HG02938 (cell line): ENCODE measurements around the gene CCDC197.

Source experiments
- ATAC-seq: cut with Tn5 transposase; IDR thresholded peaks from one replicate; pipeline ENCODE4 v1.9.1; 2021; ENCODE audit warnings: mild to moderate bottlenecking, moderate library complexity; ENCODE audit not compliant: unreplicated experiment

The CCDC197 gene

DNA sequence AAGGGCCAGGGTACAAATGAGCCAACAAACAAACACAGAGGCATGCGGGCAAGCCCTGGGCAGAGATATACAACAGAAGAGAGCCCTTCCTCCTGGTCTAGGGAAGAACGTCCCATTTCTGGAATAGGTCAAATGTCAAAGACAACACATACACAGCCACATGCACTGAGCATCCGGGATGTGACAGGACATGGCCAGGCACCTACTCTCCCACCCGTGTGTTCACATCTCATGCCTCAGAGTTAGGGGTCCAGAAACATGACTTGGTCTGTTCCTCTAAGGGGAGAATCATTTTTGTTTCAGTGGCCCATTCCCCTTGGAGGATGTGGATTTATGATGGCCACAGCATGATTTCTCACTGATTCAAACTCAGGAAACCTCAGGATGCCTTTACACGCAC, 19.9 kb upstream of the CCDC197 start:
- no peak for ATAC-seq

DNA sequence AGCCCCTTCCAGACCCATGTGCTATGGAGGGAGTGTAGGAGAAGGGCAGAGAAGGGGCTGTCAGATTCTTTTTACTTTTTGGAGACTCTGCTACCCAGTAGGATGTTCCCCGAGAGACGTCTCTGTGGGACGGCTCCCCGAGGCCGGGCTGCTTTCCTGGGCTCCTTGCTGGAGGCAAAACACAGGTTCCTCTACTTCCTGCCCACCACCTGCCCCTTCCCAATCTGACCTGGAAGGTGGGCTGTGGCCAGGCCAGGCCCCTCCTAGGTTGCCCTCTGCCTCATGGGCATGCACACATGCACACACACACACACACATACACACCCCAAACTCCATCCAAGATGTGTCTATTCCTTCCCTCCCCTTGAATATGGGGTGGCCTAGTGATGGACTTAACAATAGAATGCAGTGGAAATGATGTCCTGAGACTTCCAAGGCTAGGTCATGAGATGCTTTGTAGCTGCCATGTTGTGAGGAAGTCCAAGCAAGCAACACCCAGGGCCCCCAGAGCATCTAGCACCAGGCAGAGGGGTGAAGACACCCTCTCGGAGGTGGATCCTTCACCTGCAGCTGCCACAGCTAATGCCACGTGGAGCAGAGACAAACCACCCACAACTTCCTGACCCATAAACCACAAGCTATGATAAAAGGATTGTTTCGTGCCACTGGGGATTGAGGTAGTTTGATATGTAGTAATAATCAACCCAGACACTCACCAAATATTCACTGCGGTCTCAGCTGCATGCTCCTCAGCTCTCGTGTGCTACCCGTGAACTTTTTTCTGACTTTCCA, 19.1 kb upstream of the CCDC197 start:
- ATAC-seq, result peak; percentile 53

DNA sequence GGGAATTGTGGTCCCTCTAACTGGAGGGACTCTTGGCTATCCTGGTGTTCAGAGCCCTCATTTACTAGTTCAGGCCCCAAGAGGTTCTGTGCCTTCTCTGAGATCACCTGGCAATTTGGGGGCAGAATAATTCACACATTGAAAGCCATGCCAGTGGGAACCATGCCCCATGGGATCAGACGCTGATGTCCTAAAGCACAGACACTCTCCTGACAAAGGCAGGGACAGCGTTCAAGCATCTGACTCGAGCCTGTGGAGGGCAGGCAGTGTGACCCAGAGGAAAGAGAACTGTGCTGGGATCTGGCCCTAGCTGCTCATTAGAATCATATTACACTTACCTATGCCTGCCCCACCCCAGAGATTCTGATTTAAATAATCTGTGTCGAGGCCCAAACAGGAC, 18.4 kb upstream of the CCDC197 start:
- peak; percentile 1 for ATAC-seq

DNA sequence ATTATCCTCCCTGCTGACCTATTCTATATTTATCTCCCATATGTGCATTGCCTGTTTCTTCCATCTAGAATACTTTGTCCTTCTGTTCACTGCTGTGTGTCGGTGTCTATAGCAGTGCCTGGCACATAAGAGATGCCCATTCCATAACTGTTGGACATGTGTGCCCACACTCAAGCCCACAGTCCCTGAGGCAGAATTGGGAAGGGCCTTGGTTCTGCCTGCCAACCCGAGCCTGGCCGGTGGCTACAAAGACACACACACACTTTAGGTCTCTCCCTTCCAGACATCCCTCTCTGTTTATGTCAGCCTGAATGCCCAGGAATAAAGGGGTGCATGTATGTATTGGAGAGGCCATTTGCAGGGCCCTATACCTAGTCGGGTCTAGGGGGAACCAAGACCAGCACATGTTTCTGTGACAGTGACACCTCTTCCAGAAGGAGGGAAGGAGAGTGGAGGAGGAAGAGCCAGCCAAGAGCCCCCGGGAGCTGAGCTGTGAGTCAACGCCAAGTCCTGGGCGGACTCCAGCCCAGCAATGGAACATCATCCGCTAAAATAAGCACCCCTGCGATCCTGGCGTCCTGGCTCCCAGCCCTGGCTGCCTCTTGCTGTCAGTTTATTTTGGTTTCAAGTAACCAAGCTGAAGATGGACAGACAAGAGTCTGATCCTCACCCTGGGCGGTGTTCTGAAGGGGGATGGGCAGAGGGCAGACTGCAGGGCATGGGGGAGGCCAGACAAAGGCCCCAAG, 16.5 kb upstream of the CCDC197 start:
- no peak for ATAC-seq

DNA sequence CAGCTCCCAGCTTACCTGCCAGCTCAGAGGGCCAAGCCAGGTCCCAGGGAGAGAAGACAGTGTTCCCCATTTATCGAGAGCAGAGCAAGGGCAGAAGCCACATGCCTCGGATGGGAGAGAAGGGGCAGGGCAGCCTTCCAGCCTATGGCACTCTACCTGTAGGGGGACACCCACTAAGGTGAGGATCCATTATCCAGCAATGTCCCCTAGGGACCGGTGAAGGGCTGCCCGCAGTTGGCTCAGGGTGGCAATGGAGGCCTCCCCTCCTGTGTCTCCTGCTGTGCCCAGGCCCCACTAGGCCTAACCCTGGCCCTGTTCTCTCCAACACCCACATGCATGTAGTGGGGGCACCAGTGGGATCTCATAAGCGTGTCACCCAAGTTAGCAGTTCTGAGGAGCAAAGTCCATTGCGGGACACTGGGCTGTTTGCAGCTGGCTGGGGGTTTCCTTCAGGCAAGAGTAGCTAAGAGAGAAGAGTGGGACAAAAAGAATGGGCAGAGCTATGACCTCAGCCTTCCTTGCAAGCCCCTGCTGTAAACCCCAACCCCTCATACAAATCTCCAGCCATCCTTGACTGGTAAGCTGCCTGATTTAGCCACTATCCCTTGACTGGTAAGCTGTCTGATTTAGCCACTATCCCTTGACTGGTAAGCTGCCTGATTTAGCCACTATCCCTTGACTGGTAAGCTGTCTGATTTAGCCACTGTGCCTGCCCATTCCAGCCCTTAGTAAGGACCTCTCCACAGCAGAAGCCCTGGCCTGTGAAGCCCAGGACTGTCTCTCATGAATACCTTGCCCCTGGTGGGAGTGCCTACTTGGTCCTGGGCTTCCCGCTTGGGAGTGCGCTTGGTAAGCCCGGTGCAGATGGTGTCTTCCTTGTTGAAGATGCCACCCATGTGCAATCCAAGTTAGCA, 15.5 kb upstream of the CCDC197 start:
- no peak for ATAC-seq

DNA sequence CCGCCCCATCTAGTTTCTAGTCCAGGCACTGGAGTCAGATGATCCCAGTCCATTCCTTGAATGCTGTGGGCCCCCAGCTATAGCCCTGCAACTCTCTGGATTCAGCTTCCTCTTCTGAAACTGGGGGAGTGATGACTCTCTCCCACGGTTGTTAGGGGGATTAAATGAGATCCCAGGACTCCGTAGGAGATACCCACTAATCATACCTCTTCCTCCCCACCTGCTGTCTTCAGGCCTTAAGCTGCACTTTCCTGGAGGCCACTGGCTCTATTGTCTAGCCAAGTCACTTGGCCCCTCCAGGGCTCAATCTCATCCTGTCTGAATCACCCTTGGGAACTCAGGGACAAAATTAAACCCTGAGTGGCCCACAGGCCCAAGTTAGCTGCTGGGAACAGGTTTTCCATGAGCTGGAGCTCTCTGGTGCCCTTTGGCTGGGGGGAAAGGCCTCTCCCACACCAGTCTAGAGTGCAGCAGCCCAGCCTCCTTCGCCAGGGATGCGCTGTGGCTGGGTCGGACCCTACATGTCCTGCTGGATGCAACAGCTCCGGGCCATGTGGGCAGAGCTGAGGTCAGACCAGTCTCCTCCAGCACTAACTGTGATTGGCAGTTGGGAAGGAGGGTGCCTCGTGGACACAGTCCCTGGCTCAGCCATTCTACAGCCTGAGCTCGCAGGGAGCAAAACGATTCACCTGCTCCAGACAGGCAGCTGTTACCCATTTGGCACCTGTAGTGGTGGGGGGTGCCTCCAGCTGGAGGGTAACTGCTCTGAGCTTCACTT, 14.7 kb upstream of the CCDC197 start:
- no peak for ATAC-seq

DNA sequence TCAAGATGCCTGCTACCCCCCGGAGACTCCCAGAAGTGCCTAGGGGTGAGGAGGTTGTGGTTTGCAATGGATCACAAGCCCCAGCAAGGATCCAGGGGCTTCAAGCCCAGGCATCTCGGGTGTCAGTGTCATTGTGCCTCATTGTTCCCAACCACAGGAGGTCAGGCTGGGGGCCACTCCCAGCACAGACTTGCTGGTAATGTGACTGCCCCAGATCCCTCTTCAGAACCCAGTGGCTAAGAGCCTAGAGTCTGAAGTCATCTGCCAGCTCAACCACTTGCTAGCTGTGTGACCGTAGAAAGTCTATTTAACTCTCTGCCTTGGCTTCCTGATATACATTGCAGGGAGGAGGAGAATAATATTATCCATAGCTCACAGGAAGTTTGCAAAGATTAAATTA, 13.0 kb upstream of the CCDC197 start:
- ATAC-seq, result no peak

DNA sequence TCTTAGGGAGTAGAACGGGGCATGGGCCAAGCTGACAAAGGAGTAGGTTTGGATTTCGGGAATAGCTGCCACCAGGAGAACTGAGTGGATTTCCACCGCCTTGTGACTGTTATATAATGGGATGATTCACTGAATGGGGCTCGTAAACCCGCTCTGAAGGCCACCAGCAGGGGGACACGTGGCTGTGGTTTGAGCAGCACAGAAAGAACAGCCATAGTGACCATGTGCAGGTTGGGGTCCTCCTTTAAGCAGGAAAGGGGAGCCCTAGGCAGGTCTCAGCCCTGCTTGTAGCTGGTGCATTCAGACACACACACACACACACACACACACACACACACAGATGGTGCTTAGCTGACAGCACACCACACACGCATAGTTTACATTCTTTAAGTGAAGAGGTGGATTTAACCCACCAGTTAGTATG, 12.1 kb upstream of the CCDC197 start:
- ATAC-seq, result no peak

DNA sequence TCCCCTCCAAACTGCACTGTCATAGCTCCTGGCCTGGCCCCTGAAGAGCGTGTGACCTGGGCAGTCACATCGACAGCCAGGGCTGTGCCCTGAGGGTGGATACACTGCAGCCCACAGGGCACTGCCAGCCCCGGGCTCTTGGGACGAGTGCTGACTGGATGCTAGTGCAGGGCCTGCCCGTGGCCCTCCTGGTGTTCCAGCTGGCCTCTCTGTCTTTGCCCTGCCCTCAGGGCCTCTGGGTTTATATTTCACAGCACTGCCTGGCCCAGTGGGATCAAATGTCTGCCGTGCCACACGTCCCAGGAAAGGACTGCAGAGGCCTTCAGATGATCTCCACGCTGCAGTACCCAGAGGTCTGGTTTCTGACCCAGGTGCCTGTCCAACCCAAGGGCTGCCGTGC, 10.1 kb upstream of the CCDC197 start:
- no peak for ATAC-seq

DNA sequence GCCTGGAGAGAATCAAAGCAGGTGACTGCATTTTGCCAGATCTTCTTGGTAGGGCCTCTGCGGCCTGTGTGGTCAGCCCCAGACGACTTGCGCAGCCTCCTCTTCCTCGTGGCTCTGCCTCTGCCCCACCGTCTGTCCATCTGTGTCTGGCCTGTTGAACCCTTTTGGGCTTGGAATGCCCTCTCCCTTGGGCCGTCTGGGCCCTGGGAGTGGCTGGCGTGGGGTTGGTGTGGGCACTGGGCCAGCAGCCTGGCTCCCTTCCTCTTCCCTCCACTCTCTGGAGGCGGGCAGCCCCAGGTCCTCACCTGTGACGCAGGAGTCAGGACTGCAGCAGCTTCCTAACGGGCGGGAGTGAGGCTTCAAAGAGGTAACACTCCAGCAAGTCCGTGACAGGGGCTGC, 9.7 kb upstream of the CCDC197 start:
- ATAC-seq, result no peak

DNA sequence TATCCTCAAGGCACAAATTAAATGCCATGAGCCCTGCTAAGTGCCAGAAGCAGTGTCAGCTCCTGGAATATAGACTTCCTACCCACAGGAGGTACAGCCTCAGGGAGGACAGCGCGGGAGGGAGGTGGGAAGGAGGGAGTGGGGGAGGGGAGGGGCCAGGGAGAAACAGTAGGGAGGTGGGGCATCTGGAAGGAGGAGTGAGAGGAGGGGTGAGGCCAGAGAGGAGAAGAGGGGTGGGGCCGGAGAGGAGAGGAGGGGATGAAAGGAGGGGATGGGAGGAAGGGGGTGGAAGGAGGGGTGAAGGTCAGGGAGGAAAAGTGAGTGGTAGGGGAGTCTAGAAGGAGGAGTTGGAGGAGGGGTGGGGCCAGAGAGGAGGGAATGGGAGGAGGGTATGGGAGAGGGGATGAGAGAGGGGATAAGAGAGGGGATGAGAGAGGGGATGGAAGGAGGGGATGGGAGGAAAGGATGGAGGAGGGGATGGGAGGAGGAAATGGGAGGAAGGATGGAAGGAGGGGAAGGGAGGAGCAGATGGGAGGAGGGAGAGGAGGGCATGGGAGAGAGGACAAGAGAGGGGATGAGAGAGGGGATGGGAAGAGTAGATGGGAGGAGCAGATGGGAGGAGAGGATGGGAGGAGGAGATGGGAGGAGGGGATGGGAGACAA, 9.2 kb upstream of the CCDC197 start:
- no peak for ATAC-seq

DNA sequence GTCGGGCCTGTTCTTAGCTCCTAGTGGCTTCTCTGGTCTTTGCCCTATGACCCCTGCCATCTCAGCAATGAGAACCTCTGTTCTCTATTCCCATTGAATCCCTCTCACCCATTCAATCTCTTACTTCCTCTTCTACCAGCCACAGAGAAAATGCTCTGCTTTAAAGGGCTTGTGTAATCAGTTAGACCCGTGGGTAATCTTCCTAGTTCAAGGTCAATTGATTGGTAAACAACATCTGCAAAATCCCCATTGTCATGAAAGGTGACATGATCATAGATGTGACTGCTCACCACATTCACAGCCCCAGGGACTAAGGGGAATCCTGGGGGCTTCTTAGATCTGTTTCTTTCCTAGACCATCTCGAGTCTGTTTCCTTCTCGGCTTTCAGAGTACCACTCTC, 7.2 kb upstream of the CCDC197 start:
- peak; percentile 58 for ATAC-seq

DNA sequence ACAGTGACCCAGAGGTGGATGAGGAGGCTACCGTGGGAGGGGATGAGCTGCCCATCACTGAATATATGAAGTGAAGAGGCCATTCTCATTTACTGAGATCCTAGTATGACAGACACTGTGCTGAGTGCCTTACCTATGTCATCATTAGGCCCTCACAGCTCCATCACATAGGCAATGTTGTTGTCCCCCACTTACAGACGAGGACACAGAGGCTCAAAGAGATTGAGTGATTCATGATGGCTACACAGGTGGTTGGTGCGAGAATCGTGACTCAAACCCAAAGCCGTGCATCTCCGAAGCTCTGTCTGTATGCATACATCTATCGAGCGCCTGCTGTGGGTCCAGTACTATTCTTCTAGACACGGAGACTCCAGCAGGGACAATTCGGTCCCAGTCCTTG, 5.9 kb upstream of the CCDC197 start:
- ATAC-seq, result no peak

DNA sequence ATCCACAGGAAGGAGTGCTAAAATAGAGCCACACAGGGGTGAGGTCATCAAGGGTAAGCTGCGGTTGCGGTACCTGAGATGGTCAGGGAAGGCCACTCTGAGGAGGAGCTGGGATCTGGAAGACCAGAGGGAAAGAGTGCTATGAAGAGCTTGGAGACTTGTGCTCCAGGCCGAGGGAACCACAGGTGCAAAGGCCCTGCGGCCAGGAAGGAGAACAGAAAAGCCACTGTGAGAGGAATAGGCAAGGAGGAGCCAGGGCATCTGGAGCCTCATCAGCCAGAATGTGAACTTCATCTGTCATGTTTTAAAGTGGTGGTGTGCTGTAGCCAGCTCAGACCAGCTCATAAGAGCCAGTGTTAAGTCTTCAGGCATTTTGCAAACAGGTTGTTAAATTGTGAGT, 5.5 kb upstream of the CCDC197 start:
- no peak for ATAC-seq

DNA sequence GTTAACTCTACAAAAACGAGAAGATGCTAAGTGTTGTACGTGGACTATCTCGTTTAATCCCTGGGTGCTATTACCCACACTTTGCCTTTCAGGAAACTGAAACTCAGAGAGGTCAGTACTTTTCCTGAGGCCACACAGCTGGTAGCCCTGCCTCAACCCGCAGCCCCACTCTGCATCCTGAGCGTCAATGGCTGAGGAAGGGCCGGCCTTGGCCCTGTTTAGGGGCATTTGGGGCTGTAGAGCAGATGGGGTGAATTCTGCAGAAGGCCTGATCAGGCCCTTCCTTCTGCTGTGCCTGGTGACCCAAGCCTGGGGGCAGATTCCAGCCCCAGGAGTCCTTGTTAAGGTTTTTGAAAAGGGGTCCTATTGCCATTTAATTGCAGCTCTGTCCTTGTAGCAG, 3.7 kb upstream of the CCDC197 start:
- no peak for ATAC-seq

DNA sequence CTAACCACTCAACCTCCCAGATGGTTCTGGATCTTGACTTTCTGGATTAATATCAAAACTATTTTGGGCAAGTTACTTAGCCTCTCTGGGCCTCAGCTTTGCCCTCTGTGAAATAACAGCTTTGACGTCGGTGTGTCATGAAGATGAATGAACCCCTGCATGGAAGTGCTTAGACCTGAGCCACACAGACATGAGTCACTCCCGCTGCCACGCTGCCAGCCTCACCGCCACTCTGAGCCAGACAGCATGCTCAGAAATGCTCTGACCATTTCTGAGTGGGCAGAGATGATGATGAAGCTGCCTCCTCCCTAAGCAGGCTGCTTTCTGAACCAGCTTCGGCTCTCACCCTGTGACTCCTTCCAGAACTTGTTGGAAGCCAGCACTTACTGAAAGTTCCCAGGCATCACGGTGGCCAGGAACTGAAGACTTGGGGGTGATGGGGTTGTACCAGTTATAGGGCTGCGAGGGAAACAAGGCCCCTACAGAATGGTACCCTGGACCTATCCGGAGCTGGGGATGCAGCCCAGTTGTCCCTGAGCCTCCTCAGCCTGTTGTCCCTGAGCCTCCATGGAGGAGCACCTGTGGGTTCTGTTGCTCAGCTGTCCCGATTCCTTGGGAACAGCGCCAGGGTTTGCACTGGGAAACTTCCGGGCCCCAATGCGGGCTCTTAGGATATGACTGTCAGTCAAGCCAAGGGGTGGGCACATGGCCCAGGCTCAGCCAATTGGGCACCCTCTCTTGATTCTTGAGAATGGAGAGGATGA, 2.0 kb upstream of the CCDC197 start:
- ATAC-seq, result no peak

DNA sequence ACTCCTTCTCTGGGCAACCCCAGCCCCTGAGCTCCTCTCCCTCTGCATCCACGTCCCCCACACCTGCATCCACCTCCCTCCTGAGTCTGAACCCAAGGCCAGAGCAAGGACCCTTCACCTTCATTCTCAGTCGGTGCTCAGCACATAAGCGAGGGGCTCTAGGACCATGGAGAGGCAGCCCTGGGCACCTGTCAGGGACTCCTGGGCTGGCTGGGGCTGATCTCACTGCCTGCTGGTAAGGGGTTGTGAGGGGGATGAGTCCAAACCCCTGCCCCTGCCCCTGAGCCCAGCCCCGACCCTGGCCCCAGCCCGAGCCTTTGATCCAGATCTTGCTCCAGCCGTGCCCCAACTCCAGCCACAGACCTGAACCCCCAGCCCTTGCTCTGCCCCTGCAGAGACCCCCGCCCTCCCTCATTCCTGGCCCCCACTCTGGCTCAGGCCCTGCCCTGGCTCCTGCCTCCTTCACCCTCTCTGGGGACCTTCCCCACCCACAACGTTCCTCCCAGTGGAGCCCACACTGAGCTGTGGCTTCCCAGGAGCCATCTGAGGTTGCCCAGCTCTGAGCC, 888 bp upstream of the CCDC197 start:
- no peak for ATAC-seq

DNA sequence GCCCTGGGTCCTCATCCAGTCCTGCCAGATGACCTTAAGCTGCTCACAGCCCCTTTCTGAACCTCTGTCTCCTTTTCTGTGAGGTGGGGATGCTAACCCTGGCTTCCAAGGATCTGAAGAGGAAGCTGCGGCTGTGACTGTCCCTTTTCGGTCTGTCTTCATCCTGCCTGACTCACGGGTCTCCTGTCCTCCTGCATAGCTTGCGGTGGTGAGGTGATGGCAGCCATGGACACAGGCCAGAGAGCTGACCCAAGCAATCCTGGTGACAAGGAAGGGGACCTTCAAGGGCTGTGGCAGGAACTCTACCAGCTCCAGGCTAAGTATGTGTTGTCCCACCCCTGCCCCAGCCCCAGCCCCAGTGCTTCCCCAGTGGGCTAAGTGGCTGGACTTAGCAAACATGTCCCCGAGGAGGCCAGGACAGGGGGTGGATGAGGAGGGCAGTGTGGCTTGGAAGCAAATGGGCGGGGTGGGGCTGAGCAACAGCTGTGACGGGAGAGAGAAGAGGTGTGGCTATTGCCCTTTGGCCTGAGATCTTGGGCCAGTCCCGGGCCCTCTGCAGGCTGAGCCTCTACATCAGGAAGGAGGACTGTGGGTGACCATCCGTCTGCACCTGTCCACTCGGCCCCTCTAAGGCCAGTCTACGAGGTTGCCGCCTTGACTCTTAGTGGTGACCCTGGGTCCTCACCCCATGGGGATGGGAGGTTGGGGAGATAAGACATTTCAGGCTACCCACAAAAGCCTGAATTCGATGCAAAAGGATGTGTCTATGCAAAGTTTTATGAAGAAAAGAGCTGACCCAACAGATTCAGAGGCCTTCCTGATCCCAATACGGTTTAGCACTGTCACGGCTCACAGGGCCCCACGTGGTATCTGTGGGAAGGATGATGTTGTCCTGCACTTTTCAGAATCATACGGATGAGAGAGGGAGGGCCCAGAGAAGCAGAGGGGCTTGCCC, 1.1 kb downstream of the CCDC197 start:
- ATAC-seq, result no peak
